ENCODE measurements around the gene SERPINB5. TPM values are rescaled to one million over a fixed set of nuclear protein-coding genes. Genes with fewer than 3 reads are reported as not detected.

Gene SERPINB5
- total RNA-seq, 5 donors from 2014 or later (not counting 1 experiment from before 2014, with no cell fraction given), result not detected

DNA sequence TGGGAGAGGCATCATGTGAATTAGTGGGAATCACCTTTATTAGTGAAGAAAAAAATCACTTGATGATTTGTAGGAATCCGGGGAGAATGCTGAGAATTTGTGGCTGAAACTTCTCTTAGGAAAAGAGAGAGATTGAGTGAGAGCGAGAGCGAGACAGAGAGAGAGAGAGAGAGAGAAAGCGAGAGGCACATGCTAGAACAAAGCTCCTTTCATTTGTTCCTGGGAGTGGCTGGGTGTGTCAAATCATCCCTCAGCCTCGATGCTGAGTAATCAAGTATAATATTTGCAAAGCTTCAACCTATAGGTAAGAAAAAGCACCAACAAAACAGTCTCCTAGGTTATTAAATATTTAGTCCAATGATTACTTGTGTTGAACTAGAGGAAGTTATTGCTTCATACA is 4.4 kb upstream of the SERPINB5 start:
- ChIA-PET POLR2A (no interaction called here), CTCF (no interaction called here)
- 88% methylated on average over 3 of the region's 5 CpGs for WGBS (ENCODE audit: insufficient coverage)
- ATAC-seq (replicated peaks in 1 of 4) (no peak), DNase-seq (no peak)
- Histone ChIP-seq H3K4me3 (ENCODE audit: control insufficient read depth in 1 of 2, extremely low read depth in 1 of 2, low read length in 1 of 2) (no peak overlapping the region), H3K27me3 (replicated peaks in 1 of 2; ENCODE audit: control insufficient read depth in 2 of 2, extremely low read depth in 1 of 2, insufficient read depth in 2 of 2, low read length in 1 of 2) (peaks cover 0 to 4% of the 10 kb centered on the region in 2 experiments), H3K36me3 (ENCODE audit: control insufficient read depth in 2 of 2, extremely low read depth in 1 of 2, insufficient read depth in 1 of 2, low read length in 1 of 2) (no peaks in the 10 kb centered on the region), H3K27ac (ENCODE audit: low read length) (no peak overlapping the region), H3K4me1 (ENCODE audit: control insufficient read depth in 1 of 2, extremely low read depth in 1 of 2, insufficient read depth in 2 of 2, low read length in 2 of 2) (no peaks in the 10 kb centered on the region), H3K9me3 (no peaks in the 10 kb centered on the region)
- H3K27ac Mint-ChIP-seq, result no peak overlapping the region
- H3K4me1 Mint-ChIP-seq, result no peaks in the 10 kb centered on the region
- no peaks in the 10 kb centered on the region for H3K9me3 Mint-ChIP-seq
- peaks cover 8 to 12% of the 10 kb centered on the region in 2 donors for H3K27me3 Mint-ChIP-seq
- no peak overlapping the region for H3K4me3 Mint-ChIP-seq
- H3K36me3 Mint-ChIP-seq, result no peaks in the 10 kb centered on the region

DNA sequence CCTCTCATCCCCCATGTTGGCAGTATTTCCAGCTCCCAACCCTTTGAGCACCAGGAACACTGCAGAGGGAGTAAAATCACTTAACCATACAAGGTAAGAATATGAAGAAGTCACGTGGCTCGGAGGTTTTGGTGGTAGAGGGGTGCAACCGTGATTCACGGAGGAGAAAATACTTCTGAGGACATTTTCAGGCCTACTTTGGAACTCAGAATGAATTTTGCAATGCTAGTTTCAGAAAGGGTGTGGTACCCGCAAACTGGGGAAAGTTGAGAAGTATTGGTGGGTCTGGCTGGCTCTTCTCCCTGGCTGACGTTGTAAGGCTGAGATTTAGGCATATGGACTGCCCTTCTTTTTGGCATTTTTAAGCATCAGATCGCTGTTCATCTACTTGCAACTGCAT is 442 bp downstream of the SERPINB5 start:
- H3K36me3 ChIP-seq (ENCODE audit: control insufficient read depth in 2 of 2, extremely low read depth in 1 of 2, insufficient read depth in 1 of 2, low read length in 1 of 2), result no peaks in the 10 kb centered on the region
- H3K27me3 ChIP-seq (replicated peaks in 1 of 2; ENCODE audit: control insufficient read depth in 2 of 2, extremely low read depth in 1 of 2, insufficient read depth in 2 of 2, low read length in 1 of 2), result peaks cover 0 to 4% of the 10 kb centered on the region in 2 experiments
- H3K4me1 ChIP-seq (ENCODE audit: control insufficient read depth in 1 of 2, extremely low read depth in 1 of 2, insufficient read depth in 2 of 2, low read length in 2 of 2), result no peaks in the 10 kb centered on the region
- no peaks in the 10 kb centered on the region for H3K4me1 Mint-ChIP-seq
- H3K9me3 ChIP-seq, result no peaks in the 10 kb centered on the region
- ATAC-seq (replicated peaks in 1 of 4) (no peak), DNase-seq (no peak)
- no peaks in the 10 kb centered on the region for H3K9me3 Mint-ChIP-seq
- H3K36me3 Mint-ChIP-seq, result no peaks in the 10 kb centered on the region
- H3K4me3 Mint-ChIP-seq, result no peak overlapping the region
- H3K27ac ChIP-seq (ENCODE audit: low read length), result no peak overlapping the region
- 94% methylated on average over 6 of the region's 7 CpGs for WGBS (ENCODE audit: insufficient coverage)
- CTCF ChIA-PET, result no interaction called here
- H3K4me3 ChIP-seq (ENCODE audit: control insufficient read depth in 1 of 2, extremely low read depth in 1 of 2, low read length in 1 of 2), result no peak overlapping the region
- POLR2A ChIA-PET, result no interaction called here
- no peak overlapping the region for H3K27ac Mint-ChIP-seq
- H3K27me3 Mint-ChIP-seq, result peaks cover 10 to 15% of the 10 kb centered on the region in 2 donors

DNA sequence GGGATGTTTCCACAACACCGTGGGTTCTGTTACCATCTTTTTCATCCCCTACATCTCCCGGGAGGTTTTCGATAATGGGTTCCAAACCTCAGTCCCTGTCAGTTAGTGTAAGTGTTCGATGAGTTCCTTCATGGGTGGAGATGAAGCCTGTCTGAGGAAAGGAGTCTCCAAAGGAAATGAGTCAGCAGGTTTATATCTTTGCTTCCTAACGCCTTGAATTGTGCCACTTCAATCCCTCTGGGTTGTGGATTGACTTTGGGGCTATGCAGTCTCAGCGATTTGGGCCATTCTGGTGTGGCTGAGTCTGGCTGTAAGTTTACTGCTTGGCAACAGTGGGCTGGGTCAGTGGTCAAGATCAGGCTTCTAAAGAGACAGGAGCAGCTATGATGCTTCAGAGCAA is 1.2 kb downstream of the SERPINB5 start:
- H3K27me3 ChIP-seq (replicated peaks in 1 of 2; ENCODE audit: control insufficient read depth in 2 of 2, extremely low read depth in 1 of 2, insufficient read depth in 2 of 2, low read length in 1 of 2), result peaks cover 0 to 4% of the 10 kb centered on the region in 2 experiments
- CTCF ChIA-PET, result interaction anchor here in 1 of 2 donors (0.7 kb wide), 1 partner anchor 797 kb away, joined by 4 read pairs; no protein-coding TSS in a partner anchor
- WGBS (ENCODE audit: insufficient coverage), result 49% methylated on average over 4 of the region's 6 CpGs
- no peak overlapping the region for H3K4me3 ChIP-seq (ENCODE audit: control insufficient read depth in 1 of 2, extremely low read depth in 1 of 2, low read length in 1 of 2)
- no peak overlapping the region for H3K27ac ChIP-seq (ENCODE audit: low read length)
- Mint-ChIP-seq H3K4me1 (no peaks in the 10 kb centered on the region), H3K27me3 (peaks cover 9 to 15% of the 10 kb centered on the region in 2 donors), H3K27ac (no peak overlapping the region), H3K36me3 (no peaks in the 10 kb centered on the region), H3K9me3 (no peaks in the 10 kb centered on the region), H3K4me3 (no peak overlapping the region)
- ATAC-seq (replicated peaks in 1 of 4) (no peak), DNase-seq (no peak)
- H3K9me3 ChIP-seq, result no peaks in the 10 kb centered on the region
- POLR2A ChIA-PET, result no interaction called here
- H3K4me1 ChIP-seq (ENCODE audit: control insufficient read depth in 1 of 2, extremely low read depth in 1 of 2, insufficient read depth in 2 of 2, low read length in 2 of 2), result no peaks in the 10 kb centered on the region
- H3K36me3 ChIP-seq (ENCODE audit: control insufficient read depth in 2 of 2, extremely low read depth in 1 of 2, insufficient read depth in 1 of 2, low read length in 1 of 2), result no peaks in the 10 kb centered on the region

DNA sequence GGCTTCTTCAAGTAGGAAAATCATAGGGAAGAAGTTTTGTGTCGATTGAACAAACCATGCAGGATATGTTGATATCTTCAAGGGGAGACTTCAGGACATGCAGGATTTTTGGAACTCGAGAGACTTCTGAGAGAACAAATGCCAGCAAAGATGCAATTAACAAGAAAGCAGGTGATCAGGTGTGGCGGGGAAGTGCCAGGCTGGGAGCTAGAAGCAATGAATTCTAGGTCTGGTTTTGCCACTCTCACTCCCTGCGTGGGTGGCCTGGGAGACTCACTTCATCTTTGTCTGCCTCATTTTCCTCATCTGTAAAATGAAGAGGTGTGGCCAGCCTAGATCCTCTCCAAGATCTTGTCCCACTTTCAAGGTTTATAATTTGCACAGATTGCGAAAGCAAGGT is 3.1 kb downstream of the SERPINB5 start:
- Mint-ChIP-seq H3K36me3 (no peaks in the 10 kb centered on the region), H3K4me3 (no peak overlapping the region), H3K4me1 (no peaks in the 10 kb centered on the region), H3K27ac (no peak overlapping the region), H3K9me3 (no peaks in the 10 kb centered on the region), H3K27me3 (peaks cover 9 to 15% of the 10 kb centered on the region in 2 donors)
- peaks cover 0 to 4% of the 10 kb centered on the region in 2 experiments for H3K27me3 ChIP-seq (replicated peaks in 1 of 2; ENCODE audit: control insufficient read depth in 2 of 2, extremely low read depth in 1 of 2, insufficient read depth in 2 of 2, low read length in 1 of 2)
- POLR2A ChIA-PET, result no interaction called here
- H3K4me1 ChIP-seq (ENCODE audit: control insufficient read depth in 1 of 2, extremely low read depth in 1 of 2, insufficient read depth in 2 of 2, low read length in 2 of 2), result no peaks in the 10 kb centered on the region
- no peak overlapping the region for H3K27ac ChIP-seq (ENCODE audit: low read length)
- H3K4me3 ChIP-seq (ENCODE audit: control insufficient read depth in 1 of 2, extremely low read depth in 1 of 2, low read length in 1 of 2), result no peak overlapping the region
- ATAC-seq (replicated peaks in 1 of 4) (no peak), DNase-seq (no peak)
- 77% methylated on average over 3 of the region's 5 CpGs for WGBS (ENCODE audit: insufficient coverage)
- CTCF ChIA-PET, result interaction anchor here in 1 of 2 donors (0.6 kb wide), 1 partner anchor 34 kb away, joined by 8 read pairs; no protein-coding TSS in a partner anchor
- H3K36me3 ChIP-seq (ENCODE audit: control insufficient read depth in 2 of 2, extremely low read depth in 1 of 2, insufficient read depth in 1 of 2, low read length in 1 of 2), result no peaks in the 10 kb centered on the region
- H3K9me3 ChIP-seq, result no peaks in the 10 kb centered on the region

DNA sequence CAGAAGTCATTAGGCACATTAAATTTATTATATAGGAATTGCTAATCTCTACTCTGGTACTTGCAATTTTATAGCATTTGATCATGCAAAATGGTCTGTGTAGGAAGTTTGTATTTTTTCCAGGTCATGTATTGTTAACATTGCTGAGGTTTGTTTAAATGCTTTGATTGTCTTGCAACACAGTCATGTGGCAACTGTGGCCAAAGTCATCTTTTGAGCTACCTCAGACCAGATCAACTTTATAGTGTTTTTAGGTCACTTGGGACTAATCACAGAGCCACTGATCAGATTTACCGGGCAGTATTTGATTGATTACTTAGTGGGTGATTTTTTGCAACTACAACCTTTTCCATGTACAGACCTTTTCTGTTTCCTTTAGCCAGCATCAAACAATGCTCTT is 3.7 kb downstream of the SERPINB5 start:
- no peak overlapping the region for H3K4me3 Mint-ChIP-seq
- POLR2A ChIA-PET, result no interaction called here
- no peaks in the 10 kb centered on the region for H3K36me3 ChIP-seq (ENCODE audit: control insufficient read depth in 2 of 2, extremely low read depth in 1 of 2, insufficient read depth in 1 of 2, low read length in 1 of 2)
- peaks cover 0 to 4% of the 10 kb centered on the region in 2 experiments for H3K27me3 ChIP-seq (replicated peaks in 1 of 2; ENCODE audit: control insufficient read depth in 2 of 2, extremely low read depth in 1 of 2, insufficient read depth in 2 of 2, low read length in 1 of 2)
- DNase-seq, result no peak
- no peak overlapping the region for H3K27ac Mint-ChIP-seq
- H3K9me3 ChIP-seq, result no peaks in the 10 kb centered on the region
- no peaks in the 10 kb centered on the region for H3K9me3 Mint-ChIP-seq
- ATAC-seq (replicated peaks in 1 of 4), result no peak
- no peak overlapping the region for H3K27ac ChIP-seq (ENCODE audit: low read length)
- H3K4me1 Mint-ChIP-seq, result no peaks in the 10 kb centered on the region
- WGBS (ENCODE audit: insufficient coverage), result no CpG with 5 or more reads among the region's 1 CpG
- CTCF ChIA-PET, result interaction anchor here in 1 of 2 donors (0.6 kb wide), 1 partner anchor 33 kb away, joined by 8 read pairs; no protein-coding TSS in a partner anchor
- no peaks in the 10 kb centered on the region for H3K36me3 Mint-ChIP-seq
- no peaks in the 10 kb centered on the region for H3K4me1 ChIP-seq (ENCODE audit: control insufficient read depth in 1 of 2, extremely low read depth in 1 of 2, insufficient read depth in 2 of 2, low read length in 2 of 2)
- H3K27me3 Mint-ChIP-seq, result peaks cover 13% of the 10 kb centered on the region in 2 donors
- no peak overlapping the region for H3K4me3 ChIP-seq (ENCODE audit: control insufficient read depth in 1 of 2, extremely low read depth in 1 of 2, low read length in 1 of 2)

DNA sequence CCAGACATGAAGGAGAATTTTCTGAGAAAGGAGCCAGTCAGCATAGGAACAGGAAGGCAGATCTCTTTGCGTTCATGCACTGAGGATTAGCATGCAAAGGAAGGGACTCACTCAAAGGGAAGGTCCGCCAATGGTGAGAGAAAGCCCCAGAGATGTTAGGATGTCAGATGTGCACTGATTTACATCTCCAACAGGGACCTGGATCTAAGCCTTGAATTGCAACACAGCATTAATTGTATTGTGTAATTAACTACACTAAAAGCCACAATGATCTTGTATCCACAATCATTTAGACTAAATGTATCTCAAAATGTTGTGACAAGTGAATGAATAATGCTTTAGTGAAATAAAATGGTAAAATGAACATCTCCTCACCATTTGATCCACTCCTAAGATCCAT is 4.2 kb downstream of the SERPINB5 start:
- no peak for DNase-seq
- 87% methylated on average over 2 of the region's 2 CpGs for WGBS (ENCODE audit: insufficient coverage)
- H3K4me1 ChIP-seq (ENCODE audit: control insufficient read depth in 1 of 2, extremely low read depth in 1 of 2, insufficient read depth in 2 of 2, low read length in 2 of 2), result no peaks in the 10 kb centered on the region
- peaks cover 0 to 2% of the 10 kb centered on the region in 2 experiments for H3K27me3 ChIP-seq (replicated peaks in 1 of 2; ENCODE audit: control insufficient read depth in 2 of 2, extremely low read depth in 1 of 2, insufficient read depth in 2 of 2, low read length in 1 of 2)
- Mint-ChIP-seq H3K9me3 (no peaks in the 10 kb centered on the region), H3K4me1 (no peaks in the 10 kb centered on the region), H3K4me3 (no peak overlapping the region), H3K36me3 (no peaks in the 10 kb centered on the region), H3K27me3 (peaks cover 13 to 16% of the 10 kb centered on the region in 2 donors), H3K27ac (no peak overlapping the region)
- CTCF ChIA-PET, result no interaction called here
- no peak overlapping the region for H3K4me3 ChIP-seq (ENCODE audit: control insufficient read depth in 1 of 2, extremely low read depth in 1 of 2, low read length in 1 of 2)
- H3K27ac ChIP-seq (ENCODE audit: low read length), result no peak overlapping the region
- H3K9me3 ChIP-seq, result no peaks in the 10 kb centered on the region
- no peaks in the 10 kb centered on the region for H3K36me3 ChIP-seq (ENCODE audit: control insufficient read depth in 2 of 2, extremely low read depth in 1 of 2, insufficient read depth in 1 of 2, low read length in 1 of 2)
- ATAC-seq (replicated peaks in 1 of 4), result no peak
- POLR2A ChIA-PET, result no interaction called here

DNA sequence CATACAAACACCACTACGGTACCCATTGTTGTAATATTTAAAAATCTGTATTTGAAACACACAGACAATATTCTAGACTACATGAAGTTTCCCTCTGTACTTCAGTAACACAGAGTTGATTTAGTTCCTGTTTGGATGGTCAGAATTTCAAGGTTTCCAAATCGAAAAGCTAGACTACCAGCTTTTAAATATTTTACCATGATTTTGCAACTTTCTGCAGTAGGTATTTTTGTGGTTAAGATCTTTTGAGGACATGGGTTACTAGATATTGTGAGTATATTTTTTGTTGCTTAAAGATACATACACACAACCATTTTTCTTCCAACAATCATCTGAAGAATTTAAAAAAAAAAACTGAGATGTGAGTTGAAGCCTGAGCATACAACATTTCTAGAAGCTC is 10.9 kb downstream of the SERPINB5 start:
- no peaks in the 10 kb centered on the region for H3K4me1 Mint-ChIP-seq
- no peak overlapping the region for H3K27ac ChIP-seq (ENCODE audit: low read length)
- no peaks in the 10 kb centered on the region for H3K36me3 Mint-ChIP-seq
- no CpG with 5 or more reads among the region's 2 CpGs for WGBS (ENCODE audit: insufficient coverage)
- no peaks in the 10 kb centered on the region for H3K4me1 ChIP-seq (ENCODE audit: control insufficient read depth in 1 of 2, extremely low read depth in 1 of 2, insufficient read depth in 2 of 2, low read length in 2 of 2)
- POLR2A ChIA-PET, result interaction anchor here in 1 of 2 donors (0.5 kb wide), 1 partner anchor 803 kb away, joined by 7 read pairs; no protein-coding TSS in a partner anchor
- no peak for DNase-seq
- H3K9me3 ChIP-seq, result no peaks in the 10 kb centered on the region
- no peak overlapping the region for H3K4me3 ChIP-seq (ENCODE audit: control insufficient read depth in 1 of 2, extremely low read depth in 1 of 2, low read length in 1 of 2)
- H3K36me3 ChIP-seq (ENCODE audit: control insufficient read depth in 2 of 2, extremely low read depth in 1 of 2, insufficient read depth in 1 of 2, low read length in 1 of 2), result no peaks in the 10 kb centered on the region
- H3K27me3 Mint-ChIP-seq, result peaks cover 8 to 10% of the 10 kb centered on the region in 2 donors
- no peak for ATAC-seq (replicated peaks in 1 of 4)
- CTCF ChIA-PET, result no interaction called here
- H3K27me3 ChIP-seq (replicated peaks in 1 of 2; ENCODE audit: control insufficient read depth in 2 of 2, extremely low read depth in 1 of 2, insufficient read depth in 2 of 2, low read length in 1 of 2), result peaks cover 0 to 3% of the 10 kb centered on the region in 2 experiments
- no peak overlapping the region for H3K4me3 Mint-ChIP-seq
- H3K9me3 Mint-ChIP-seq, result no peaks in the 10 kb centered on the region
- H3K27ac Mint-ChIP-seq, result no peak overlapping the region

Data from T-cell (primary cell).